WTC11 (cell line): ENCODE data around the gene NACA.

Source experiments
- AFF4 ChIP-seq: sonication (generic); formaldehyde crosslinking; IDR thresholded peaks from 2 replicates; pipeline ENCODE4 v1.8.1; 2023; ENCODE audit warnings: mild to moderate bottlenecking, missing genetic modification reagents, borderline replicate concordance
- CTCF ChIP-seq: fragments of 200-600 bp; IDR thresholded peaks from 2 replicates; pipeline ENCODE4 v1.8.0; 2022; ENCODE audit warnings: antibody characterized with exemption
- FOXJ3 ChIP-seq: sonication (generic); formaldehyde crosslinking; IDR thresholded peaks from 2 replicates; pipeline ENCODE4 v1.9.0; 2021; ENCODE audit warnings: missing genetic modification reagents, mild to moderate bottlenecking, borderline replicate concordance
- GABPB1 ChIP-seq: sonication (generic); formaldehyde crosslinking; IDR thresholded peaks from 2 replicates; pipeline ENCODE4 v1.8.1; 2023; ENCODE audit warnings: mild to moderate bottlenecking, missing genetic modification reagents
- KAT7 ChIP-seq: sonication (generic); formaldehyde crosslinking; IDR thresholded peaks from 2 replicates; pipeline ENCODE4 v1.8.1; 2023; ENCODE audit warnings: missing genetic modification reagents, mild to moderate bottlenecking, borderline replicate concordance
- PRDM15 ChIP-seq: sonication (generic); formaldehyde crosslinking; IDR thresholded peaks from 2 replicates; pipeline ENCODE4 v1.8.0; 2022; ENCODE audit warnings: missing genetic modification reagents
- SMAD3 ChIP-seq: sonication (generic); formaldehyde crosslinking; IDR thresholded peaks from 2 replicates; pipeline ENCODE4 v1.8.0; 2022; ENCODE audit warnings: missing genetic modification reagents, mild to moderate bottlenecking, borderline replicate concordance

GRCh38 chr12:56772625-56773024 lies 47.5 kb upstream of the NACA start:
- TF ChIP-seq CTCF = no peak
- no peak for TF ChIP-seq KAT7 (CRISPR knock-in tag)
- no peak for TF ChIP-seq GABPB1 (CRISPR knock-in tag)
- TF ChIP-seq AFF4 (CRISPR knock-in tag) = no peak
- TF ChIP-seq PRDM15 (CRISPR knock-in tag) = no peak
- TF ChIP-seq FOXJ3 = no peak
- no peak for TF ChIP-seq SMAD3 (CRISPR knock-in tag)
